Measurements from ENCODE around the gene SHB.

DNA sequence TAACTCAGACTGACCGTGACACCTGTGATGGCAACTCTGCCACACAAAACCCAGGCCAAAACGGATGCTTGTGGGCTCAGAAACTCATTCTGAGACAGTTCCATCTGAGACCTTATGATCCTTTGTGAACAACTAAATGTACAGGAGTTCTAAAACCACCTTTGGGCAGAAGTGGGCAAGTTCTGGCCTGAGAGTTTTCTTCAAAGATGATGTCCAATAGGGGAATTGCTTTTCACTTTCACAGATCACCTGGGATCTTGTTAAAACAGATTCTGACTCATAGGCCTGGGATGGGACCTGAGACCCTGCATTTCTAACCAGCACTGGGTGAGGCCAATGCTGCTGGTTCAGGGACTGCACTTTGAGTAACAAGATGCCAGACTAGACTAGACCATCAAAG lies 97.3 kb downstream of the SHB start:
- TF ChIP-seq, protein P1, sequence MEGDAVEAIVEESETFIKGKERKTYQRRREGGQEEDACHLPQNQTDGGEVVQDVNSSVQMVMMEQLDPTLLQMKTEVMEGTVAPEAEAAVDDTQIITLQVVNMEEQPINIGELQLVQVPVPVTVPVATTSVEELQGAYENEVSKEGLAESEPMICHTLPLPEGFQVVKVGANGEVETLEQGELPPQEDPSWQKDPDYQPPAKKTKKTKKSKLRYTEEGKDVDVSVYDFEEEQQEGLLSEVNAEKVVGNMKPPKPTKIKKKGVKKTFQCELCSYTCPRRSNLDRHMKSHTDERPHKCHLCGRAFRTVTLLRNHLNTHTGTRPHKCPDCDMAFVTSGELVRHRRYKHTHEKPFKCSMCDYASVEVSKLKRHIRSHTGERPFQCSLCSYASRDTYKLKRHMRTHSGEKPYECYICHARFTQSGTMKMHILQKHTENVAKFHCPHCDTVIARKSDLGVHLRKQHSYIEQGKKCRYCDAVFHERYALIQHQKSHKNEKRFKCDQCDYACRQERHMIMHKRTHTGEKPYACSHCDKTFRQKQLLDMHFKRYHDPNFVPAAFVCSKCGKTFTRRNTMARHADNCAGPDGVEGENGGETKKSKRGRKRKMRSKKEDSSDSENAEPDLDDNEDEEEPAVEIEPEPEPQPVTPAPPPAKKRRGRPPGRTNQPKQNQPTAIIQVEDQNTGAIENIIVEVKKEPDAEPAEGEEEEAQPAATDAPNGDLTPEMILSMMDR (IDR thresholded peaks at IDR 0.05), result no peak
- TF ChIP-seq POLR2A (IDR thresholded peaks at IDR 0.05), result no peak

Measured in lower leg skin (tissue), 3 donors.